OCI-LY3 (cell line): Measurements from ENCODE around the gene GALNTL6.

Source experiments
- H2AFZ ChIP-seq: fragments of 200-600, 300-600 bp; shearing (Covaris generic); 2 replicates; pipeline ENCODE4 v1.6.0; 2014; ENCODE audit warnings: antibody characterized with exemption, low read depth, low read length
- H3K27ac ChIP-seq: fragments of 200-600, 300-600 bp; sonication (generic); 2 replicates; pipeline ENCODE4 v1.5.1; 2014; ENCODE audit warnings: mild to moderate bottlenecking, low read length, moderate library complexity, mixed read lengths
- H3K27me3 ChIP-seq: fragments of 200-600, 300-600 bp; sonication (generic); 2 replicates; pipeline ENCODE4 v1.6.1; 2014; ENCODE audit warnings: low read depth, low read length, mixed read lengths
- H3K36me3 ChIP-seq: fragments of 200-600, 300-600 bp; sonication (generic); replicated peaks from 2 replicates; pipeline ENCODE3; 2014; ENCODE audit warnings: low read depth, low read length, mixed read lengths
- H3K4me1 ChIP-seq: fragments of 300-600, 200-600 bp; sonication (generic); 2 replicates; pipeline ENCODE4 v1.6.1; 2014; ENCODE audit warnings: low read length, mixed read lengths
- H3K4me2 ChIP-seq: fragments of 200-600, 300-600 bp; sonication (generic); 2 replicates; pipeline ENCODE4 v1.6.1; 2014; ENCODE audit warnings: low read length, mixed read lengths
- H3K4me3 ChIP-seq: fragments of 300-600, 200-600 bp; sonication (generic); 2 replicates; pipeline ENCODE4 v1.5.1; 2014; ENCODE audit warnings: antibody characterized with exemption, mild to moderate bottlenecking, low read length, moderate library complexity
- H3K79me2 ChIP-seq: fragments of 300-600, 200-600 bp; shearing (Covaris generic); 2 replicates; pipeline ENCODE4 v1.6.1; 2014; ENCODE audit warnings: mild to moderate bottlenecking, low read length, mixed read lengths
- H3K9ac ChIP-seq: fragments of 300-600, 200-600 bp; shearing (Covaris generic); 2 replicates; pipeline ENCODE4 v1.6.0; 2014; ENCODE audit warnings: mild to moderate bottlenecking, low read length, moderate library complexity
- H3K9me3 ChIP-seq: fragments of 200-600, 300-600 bp; shearing (Covaris generic); 2 replicates; pipeline ENCODE4 v1.6.1; 2014; ENCODE audit warnings: low read length, mixed read lengths; ENCODE audit not compliant: insufficient read depth
- H4K20me1 ChIP-seq: fragments of 200-600, 300-600 bp; sonication (generic); 2 replicates; pipeline ENCODE4 v1.6.1; 2016; ENCODE audit warnings: low read length, mixed read lengths; ENCODE audit not compliant: insufficient read depth
- CTCF ChIP-seq: fragments of 200-600, 300-600 bp; sonication (generic); IDR thresholded peaks from 2 replicates; pipeline ENCODE4 v1.5.1; 2014; ENCODE audit warnings: antibody characterized with exemption, low read length, low read depth
- EZH2phosphoT487 ChIP-seq: fragments of 200-600 bp; shearing (Covaris generic); IDR thresholded peaks from 2 replicates; pipeline ENCODE4 v1.6.1; 2018; ENCODE audit warnings: antibody characterized with exemption, mixed run types, low read depth

GALNTL6 gene

GRCh38 chr4:172619218-172619617 lies 806.0 kb downstream of the GALNTL6 start:
- Histone ChIP-seq H4K20me1 (no peaks in the 10 kb centered on the region), H3K9me3 (no peaks in the 10 kb centered on the region), H3K9ac (no peak overlapping the region), H3K4me1 (no peaks in the 10 kb centered on the region), H3K4me3 (no peak overlapping the region), H3K79me2 (no peaks in the 10 kb centered on the region), H3K27me3 (no peaks in the 10 kb centered on the region), H2AFZ (no peak overlapping the region), H3K27ac (no peak overlapping the region), H3K36me3 (no peaks in the 10 kb centered on the region), H3K4me2 (no peak overlapping the region)
- no peak for TF ChIP-seq EZH2phosphoT487
- no peak for TF ChIP-seq CTCF

DNA sequence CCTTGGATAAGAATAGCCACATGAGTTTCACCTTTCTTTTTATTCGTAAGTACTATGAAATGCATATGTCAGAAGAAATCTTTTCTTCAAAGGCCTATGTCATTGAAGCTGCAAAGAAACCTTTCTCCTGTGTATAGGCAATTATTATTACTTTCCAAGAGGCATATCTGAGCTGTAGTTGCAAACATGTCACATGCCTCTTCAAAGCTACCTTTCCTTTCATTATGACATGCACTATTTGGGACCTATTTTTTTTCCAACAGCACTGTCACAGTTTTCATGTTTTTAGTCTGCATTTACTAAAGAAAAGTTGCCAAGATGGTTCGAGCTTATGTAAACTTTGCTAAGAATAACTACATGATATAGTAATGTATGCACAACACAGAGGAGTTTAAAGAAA lies 806.6 kb downstream of the GALNTL6 start:
- H3K79me2 ChIP-seq = no peaks in the 10 kb centered on the region
- no peak overlapping the region for H3K27ac ChIP-seq
- no peaks in the 10 kb centered on the region for H3K9me3 ChIP-seq
- no peak overlapping the region for H3K4me3 ChIP-seq
- H3K4me2 ChIP-seq = no peak overlapping the region
- no peak overlapping the region for H2AFZ ChIP-seq
- no peaks in the 10 kb centered on the region for H3K4me1 ChIP-seq
- H3K27me3 ChIP-seq = no peaks in the 10 kb centered on the region
- no peaks in the 10 kb centered on the region for H3K36me3 ChIP-seq
- no peak for TF ChIP-seq EZH2phosphoT487
- no peak for TF ChIP-seq CTCF
- no peaks in the 10 kb centered on the region for H4K20me1 ChIP-seq
- no peak overlapping the region for H3K9ac ChIP-seq

GRCh38 chr4:172628263-172628662 lies 815.1 kb downstream of the GALNTL6 start:
- Histone ChIP-seq H3K4me3 (no peak overlapping the region), H3K9me3 (no peaks in the 10 kb centered on the region), H3K9ac (no peak overlapping the region), H3K36me3 (no peaks in the 10 kb centered on the region), H3K4me1 (peaks cover 11% of the 10 kb centered on the region), H2AFZ (no peak overlapping the region), H4K20me1 (no peaks in the 10 kb centered on the region), H3K79me2 (no peaks in the 10 kb centered on the region), H3K4me2 (no peak overlapping the region), H3K27ac (no peak overlapping the region), H3K27me3 (no peaks in the 10 kb centered on the region)
- TF ChIP-seq CTCF (no peak), EZH2phosphoT487 (no peak)

- Histone ChIP-seq H3K4me1 (peaks cover 11% of the 10 kb centered on the region), H4K20me1 (no peaks in the 10 kb centered on the region), H3K4me2 (no peak overlapping the region), H3K4me3 (no peak overlapping the region), H3K27ac (no peak overlapping the region), H3K36me3 (no peaks in the 10 kb centered on the region), H3K27me3 (no peaks in the 10 kb centered on the region), H3K79me2 (no peaks in the 10 kb centered on the region), H3K9ac (no peak overlapping the region), H3K9me3 (no peaks in the 10 kb centered on the region), H2AFZ (no peak overlapping the region)
- TF ChIP-seq EZH2phosphoT487 (no peak), CTCF (no peak)
Measured at GRCh38 chr4:172630280-172630679, 817.1 kb downstream of the GALNTL6 start.
